ENCODE results near the gene CCDC60.

The CCDC60 gene

GRCh38 chr12:119447126-119447525 is 112.6 kb downstream of the CCDC60 start:
- Histone ChIP-seq H3K27me3 (ENCODE audit: insufficient read depth, low read depth) (no peaks in the 10 kb centered on the region), H3K9ac (no peak overlapping the region), H3K36me3 (ENCODE audit: insufficient read depth) (no peaks in the 10 kb centered on the region), H3K4me2 (no peak overlapping the region), H3K27ac (no peak overlapping the region), H2AFZ (ENCODE audit: low read depth) (no peak overlapping the region), H3K79me2 (ENCODE audit: insufficient read depth, low read depth) (no peaks in the 10 kb centered on the region), H4K20me1 (ENCODE audit: insufficient read depth) (no peaks in the 10 kb centered on the region), H3K4me1 (ENCODE audit: low read depth, poor library complexity, severe bottlenecking) (no peaks in the 10 kb centered on the region), H3K4me3 (IDR thresholded peaks at IDR 0.05; ENCODE audit: insufficient read depth, low read depth, low read length) (no peak overlapping the region)
- no peak for TF ChIP-seq CTCF (conservative IDR thresholded peaks at IDR 0.05; ENCODE audit: low read depth, low read length)

DNA sequence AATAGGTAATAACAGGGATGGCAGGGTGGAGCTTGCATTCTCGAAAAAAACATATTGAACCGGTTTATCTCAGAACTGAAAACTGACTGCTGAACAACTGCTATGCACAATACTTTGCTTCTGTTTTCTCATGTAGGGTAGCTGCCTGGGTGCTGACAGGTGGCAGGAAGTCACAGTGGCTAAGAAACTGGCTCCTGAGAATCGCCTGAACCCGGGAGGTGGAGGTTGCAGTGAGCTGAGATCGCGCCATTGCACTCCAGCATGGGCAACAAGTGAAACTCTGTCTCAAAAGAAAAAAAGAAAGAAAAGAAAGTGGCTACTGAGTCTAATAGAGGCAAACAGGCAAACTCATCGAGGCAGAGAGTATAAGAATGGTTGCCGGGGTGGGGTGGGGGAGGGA is 113.1 kb downstream of the CCDC60 start:
- Histone ChIP-seq H4K20me1 (ENCODE audit: insufficient read depth) (no peaks in the 10 kb centered on the region), H3K36me3 (ENCODE audit: insufficient read depth) (no peaks in the 10 kb centered on the region), H3K9ac (no peak overlapping the region), H3K27ac (no peak overlapping the region), H2AFZ (ENCODE audit: low read depth) (no peak overlapping the region; the same call in 1 of the 2 replicates), H3K27me3 (ENCODE audit: insufficient read depth, low read depth) (no peaks in the 10 kb centered on the region), H3K4me2 (no peak overlapping the region), H3K4me1 (ENCODE audit: low read depth, poor library complexity, severe bottlenecking) (no peaks in the 10 kb centered on the region), H3K4me3 (IDR thresholded peaks at IDR 0.05; ENCODE audit: insufficient read depth, low read depth, low read length) (no peak overlapping the region), H3K79me2 (ENCODE audit: insufficient read depth, low read depth) (no peaks in the 10 kb centered on the region)
- TF ChIP-seq CTCF (conservative IDR thresholded peaks at IDR 0.05; ENCODE audit: low read depth, low read length), result no peak

DNA sequence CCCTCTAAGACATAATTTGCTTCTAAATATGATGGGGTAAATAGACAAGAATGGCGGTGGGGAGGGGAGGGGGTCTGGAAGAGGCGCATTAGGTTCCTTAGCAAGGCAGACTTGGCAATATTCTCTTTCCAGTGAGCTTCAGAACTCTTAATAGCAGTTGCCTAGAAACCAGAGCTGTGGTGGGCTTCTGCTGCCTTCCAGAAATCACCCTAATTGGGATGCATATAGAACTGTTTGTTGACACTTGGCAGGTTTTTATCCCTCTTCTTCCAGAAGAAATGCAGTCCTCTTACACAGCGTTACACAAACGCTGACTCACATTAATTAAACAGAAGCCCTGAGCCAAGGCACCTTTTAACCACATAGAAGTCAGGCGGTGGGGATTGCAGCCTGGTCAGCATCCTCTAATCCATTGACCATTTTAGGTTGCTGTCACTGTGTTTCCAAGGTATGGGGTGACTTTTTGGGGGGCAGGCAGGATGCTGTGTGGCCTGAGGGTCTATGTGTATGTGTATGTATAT is 114.1 kb downstream of the CCDC60 start:
- H4K20me1 ChIP-seq (ENCODE audit: insufficient read depth), result no peaks in the 10 kb centered on the region
- no peak overlapping the region for H2AFZ ChIP-seq (ENCODE audit: low read depth)
- H3K27me3 ChIP-seq (ENCODE audit: insufficient read depth, low read depth), result no peaks in the 10 kb centered on the region
- TF ChIP-seq CTCF (conservative IDR thresholded peaks at IDR 0.05; ENCODE audit: low read depth, low read length), result no peak
- no peaks in the 10 kb centered on the region for H3K79me2 ChIP-seq (ENCODE audit: insufficient read depth, low read depth)
- no peak overlapping the region for H3K27ac ChIP-seq
- H3K9ac ChIP-seq, result no peak overlapping the region
- no peak overlapping the region for H3K4me2 ChIP-seq
- no peaks in the 10 kb centered on the region for H3K36me3 ChIP-seq (ENCODE audit: insufficient read depth)
- H3K4me3 ChIP-seq (IDR thresholded peaks at IDR 0.05; ENCODE audit: insufficient read depth, low read depth, low read length), result no peak overlapping the region
- H3K4me1 ChIP-seq (ENCODE audit: low read depth, poor library complexity, severe bottlenecking), result no peaks in the 10 kb centered on the region

DNA sequence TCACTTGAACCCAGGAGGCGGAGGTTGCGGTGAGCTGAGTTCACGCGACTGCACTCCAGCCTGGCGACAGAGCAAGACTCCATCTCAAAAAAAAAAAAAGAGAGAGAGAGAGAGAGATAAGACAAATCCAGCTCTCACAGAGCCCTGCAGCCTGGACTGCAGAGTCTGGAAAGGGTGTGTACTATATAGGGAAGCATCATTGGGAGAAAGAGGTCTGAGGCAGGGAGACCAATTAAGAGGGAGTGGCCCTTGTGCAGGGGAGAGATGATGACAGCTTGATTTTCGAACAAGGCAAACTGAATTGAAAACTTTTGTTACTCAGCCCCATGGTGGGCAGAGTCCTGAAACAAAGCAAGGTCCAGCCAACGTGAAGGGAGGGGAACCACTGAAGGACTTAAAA is 116.2 kb downstream of the CCDC60 start:
- no peak overlapping the region for H3K4me2 ChIP-seq
- no peaks in the 10 kb centered on the region for H3K36me3 ChIP-seq (ENCODE audit: insufficient read depth)
- H3K27ac ChIP-seq, result no peak overlapping the region
- no peaks in the 10 kb centered on the region for H4K20me1 ChIP-seq (ENCODE audit: insufficient read depth)
- no peak overlapping the region for H3K4me3 ChIP-seq (IDR thresholded peaks at IDR 0.05; ENCODE audit: insufficient read depth, low read depth, low read length)
- no peaks in the 10 kb centered on the region for H3K27me3 ChIP-seq (ENCODE audit: insufficient read depth, low read depth)
- no peak overlapping the region for H3K9ac ChIP-seq
- no peak for TF ChIP-seq CTCF (conservative IDR thresholded peaks at IDR 0.05; ENCODE audit: low read depth, low read length)
- H2AFZ ChIP-seq (ENCODE audit: low read depth), result no peak overlapping the region
- H3K79me2 ChIP-seq (ENCODE audit: insufficient read depth, low read depth), result no peaks in the 10 kb centered on the region
- H3K4me1 ChIP-seq (ENCODE audit: low read depth, poor library complexity, severe bottlenecking), result no peaks in the 10 kb centered on the region
